UCSD-AML1 (cell line): ENCODE results near the gene DMTF1.
A peak's percentile ranks its signal among the peaks of the same experiment; 100 is the strongest.
"Not testable (repeated sequence)": the region's sequence is repeated elsewhere in the genome, so short reads cannot be mapped to it uniquely, and the experiment has no call there.

Experiments
- DNase-seq: peaks from one replicate; lab custom pipeline; 2025; ENCODE audit not compliant: unreplicated experiment; lab: John Stamatoyannopoulos, UW

Gene DMTF1

GRCh38 chr7:87152112-87152896, at the start of gene DMTF1:
Gene DMTF1, plus strand, starts transcription at chr7:87152453. Its CDS starts 12,489 bp downstream, at chr7:87164942.
- DNase-seq = peak; percentile 88

DNA sequence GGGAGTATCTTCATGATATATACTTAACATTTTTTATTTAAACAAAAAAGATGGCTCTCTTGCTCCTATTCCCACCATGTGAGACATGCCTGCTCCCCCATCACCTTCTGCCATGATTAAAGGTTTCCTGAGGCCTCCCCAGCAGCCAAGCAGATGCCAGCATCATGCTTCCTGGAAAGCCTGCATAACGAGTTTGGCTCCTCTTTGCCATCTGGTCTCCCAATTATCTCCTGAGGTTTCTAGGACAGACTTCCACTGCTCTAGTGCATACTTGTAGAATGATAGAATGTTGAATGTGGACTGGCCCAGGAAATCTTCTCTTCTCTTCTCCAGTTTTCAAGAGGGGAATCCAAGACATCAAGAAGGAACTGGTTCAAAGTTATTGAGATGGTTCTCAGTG, 46.9 kb upstream of the DMTF1 start:
- DNase-seq = no peak

- DNase-seq = no peak
Observed at GRCh38 chr7:87106974-87107612, 45.2 kb upstream of the DMTF1 start.

DNA sequence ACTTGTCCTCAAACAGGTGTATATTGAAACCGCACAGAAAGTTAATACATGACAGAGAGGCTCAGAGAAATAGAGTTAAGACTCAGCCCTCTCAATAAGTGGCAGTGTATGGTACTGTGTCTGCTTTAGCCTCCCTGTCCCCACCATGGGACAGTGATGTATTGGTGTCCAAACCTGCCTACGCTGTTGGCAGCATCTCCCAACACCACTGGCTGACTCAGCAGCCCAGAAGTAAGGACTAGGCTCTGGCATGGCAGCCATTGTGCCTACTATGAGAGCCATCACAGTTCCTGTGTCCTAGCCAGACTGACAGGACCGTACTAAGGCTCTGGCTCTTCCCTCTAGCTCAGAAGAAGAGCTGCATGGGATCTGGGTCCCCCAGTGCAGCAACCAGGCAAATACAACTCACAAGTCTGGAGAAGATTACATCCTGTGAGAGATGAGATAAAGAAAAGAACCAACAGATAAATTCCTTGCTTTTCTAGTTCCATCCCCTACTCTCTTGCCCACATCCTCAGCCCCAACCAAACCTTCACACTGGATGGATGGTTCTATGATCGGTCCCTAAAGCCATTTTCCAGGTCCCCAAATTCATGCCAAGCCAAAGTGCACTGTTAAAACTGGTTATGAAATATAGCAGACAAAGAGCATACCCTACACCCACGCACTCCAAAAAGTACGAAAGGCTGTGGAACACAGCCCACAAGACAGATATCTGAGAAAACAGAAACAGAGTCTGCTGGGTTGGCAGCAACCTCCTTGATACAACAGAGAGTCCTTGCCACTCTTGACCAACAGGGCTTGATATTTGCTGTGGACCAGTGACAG, 44.1 kb upstream of the DMTF1 start:
- no peak for DNase-seq

- no peak for DNase-seq
Observed at GRCh38 chr7:87110778-87111177, 41.5 kb upstream of the DMTF1 start.

- DNase-seq = no peak
Observed at GRCh38 chr7:87111877-87112276, 40.4 kb upstream of the DMTF1 start.

DNA sequence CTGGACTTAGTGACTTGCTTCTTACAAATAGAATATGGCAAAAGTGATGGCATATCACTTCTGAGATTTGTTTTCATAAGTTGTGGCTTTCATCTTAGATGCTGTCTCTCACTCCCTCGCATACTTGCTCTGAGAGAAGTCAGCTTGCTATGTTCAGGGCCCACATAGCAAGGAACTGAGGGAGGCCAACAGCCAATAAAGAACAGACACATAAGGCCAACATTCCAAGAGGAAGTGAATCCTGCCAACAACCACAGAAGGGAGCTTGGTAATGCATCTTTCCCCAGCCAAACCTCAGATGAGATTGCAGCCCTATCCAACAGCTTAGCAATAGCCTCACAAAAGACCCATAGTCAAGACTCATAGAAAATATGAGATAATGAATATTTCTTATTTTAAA, 39.2 kb upstream of the DMTF1 start:
- no peak for DNase-seq

- not testable (repeated sequence) for DNase-seq
Observed at GRCh38 chr7:87113904-87114303, 38.3 kb upstream of the DMTF1 start.

DNA sequence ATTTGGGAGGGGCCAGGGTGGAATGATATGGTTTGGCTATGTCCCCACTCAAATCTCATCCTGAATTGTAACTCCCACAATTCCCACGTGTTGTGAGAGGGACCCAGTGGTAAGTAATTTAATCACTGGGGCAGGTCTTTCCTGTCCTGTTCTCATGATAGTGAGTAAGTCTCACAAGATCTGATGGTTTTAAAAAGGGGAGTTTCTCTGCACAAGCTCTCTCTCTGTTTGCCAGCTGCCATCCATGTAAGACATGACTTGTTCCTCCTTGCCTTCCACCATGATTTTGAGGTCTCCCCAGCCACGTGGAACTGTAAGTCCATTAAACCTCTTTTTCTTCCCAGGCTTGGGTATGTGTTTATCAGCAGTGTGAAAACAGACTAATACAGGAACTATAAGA, 36.5 kb upstream of the DMTF1 start:
- not testable (repeated sequence) for DNase-seq

DNA sequence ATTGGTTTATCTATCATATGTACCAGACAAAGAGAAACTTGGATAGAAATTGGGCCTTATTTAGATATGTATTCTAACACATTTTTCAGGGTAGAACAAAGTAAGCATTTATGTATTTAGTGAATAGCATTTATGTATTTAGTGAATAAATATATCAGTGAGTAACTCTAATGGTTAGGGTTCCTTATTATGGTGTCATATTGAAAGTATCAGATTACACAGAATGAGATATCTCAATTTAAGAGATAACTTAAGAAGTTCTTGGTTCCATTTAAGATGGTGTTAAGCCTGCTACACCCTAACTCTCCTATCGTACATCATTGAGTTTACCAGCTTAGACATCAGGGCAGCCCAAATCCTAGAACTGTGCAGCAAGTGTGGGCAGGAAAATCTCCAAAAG, 35.9 kb upstream of the DMTF1 start:
- DNase-seq = no peak

- DNase-seq = no peak
Observed at GRCh38 chr7:87119581-87119980, 32.7 kb upstream of the DMTF1 start.

DNA sequence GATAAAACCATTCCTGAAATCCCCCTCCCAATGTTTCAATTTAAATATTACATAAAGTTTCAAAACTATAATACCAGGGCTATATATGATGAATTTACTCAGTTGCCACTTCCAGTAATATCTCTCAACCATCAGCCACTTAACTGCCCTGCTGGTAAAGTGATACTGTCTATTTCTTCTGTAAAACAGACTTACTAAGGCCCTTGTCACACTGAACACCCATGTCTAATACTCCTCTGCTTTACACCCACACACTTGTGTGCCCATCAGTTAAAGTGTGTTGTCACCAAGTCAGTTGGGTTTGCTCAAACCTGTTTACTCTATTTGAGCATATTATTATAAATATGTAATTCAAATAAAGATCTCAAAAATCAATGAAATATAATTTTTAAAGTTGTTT, 29.1 kb upstream of the DMTF1 start:
- no peak for DNase-seq

- DNase-seq = no peak
Observed at GRCh38 chr7:87127019-87127418, 25.2 kb upstream of the DMTF1 start.

- no peak for DNase-seq
Observed at GRCh38 chr7:87128861-87129267, 23.4 kb upstream of the DMTF1 start.

DNA sequence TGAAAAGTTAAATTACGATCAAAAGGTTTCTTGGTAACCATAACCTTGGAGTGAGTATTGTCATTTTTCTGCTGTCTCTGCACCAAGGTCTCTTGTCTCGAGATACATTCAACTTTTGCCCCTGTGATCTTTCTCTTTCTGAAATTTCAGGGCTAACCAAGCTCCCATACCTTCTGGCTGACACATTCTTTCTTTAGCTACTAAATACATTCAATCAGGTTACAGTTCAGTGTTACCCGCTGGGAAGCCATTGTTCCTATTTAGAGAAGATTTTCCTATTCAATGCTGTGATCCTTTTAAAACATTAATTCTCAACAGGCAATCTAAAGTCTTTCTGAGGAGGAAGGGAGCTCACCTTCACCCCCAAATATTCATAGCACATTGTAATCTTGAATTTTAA, 22.9 kb upstream of the DMTF1 start:
- no peak for DNase-seq

DNA sequence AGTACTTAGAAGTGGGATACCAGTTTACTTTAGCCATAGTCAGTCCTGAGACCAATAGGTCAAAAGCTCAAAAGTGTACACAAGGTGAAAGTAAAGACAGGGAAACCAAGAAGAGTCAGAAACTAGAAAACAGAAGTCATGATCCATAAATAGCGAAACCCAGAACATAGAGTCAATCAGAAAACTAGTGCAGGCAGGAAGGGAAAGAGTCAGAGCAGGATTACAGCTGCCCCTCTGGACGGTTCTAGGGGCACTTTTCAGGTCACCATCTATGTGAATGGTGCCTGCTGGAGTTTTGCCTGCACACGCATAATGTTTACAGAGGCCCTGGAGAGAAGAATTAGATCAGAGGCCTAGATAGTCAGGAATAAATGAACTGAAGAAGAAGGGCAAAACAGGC, 22.4 kb upstream of the DMTF1 start:
- DNase-seq = no peak

DNA sequence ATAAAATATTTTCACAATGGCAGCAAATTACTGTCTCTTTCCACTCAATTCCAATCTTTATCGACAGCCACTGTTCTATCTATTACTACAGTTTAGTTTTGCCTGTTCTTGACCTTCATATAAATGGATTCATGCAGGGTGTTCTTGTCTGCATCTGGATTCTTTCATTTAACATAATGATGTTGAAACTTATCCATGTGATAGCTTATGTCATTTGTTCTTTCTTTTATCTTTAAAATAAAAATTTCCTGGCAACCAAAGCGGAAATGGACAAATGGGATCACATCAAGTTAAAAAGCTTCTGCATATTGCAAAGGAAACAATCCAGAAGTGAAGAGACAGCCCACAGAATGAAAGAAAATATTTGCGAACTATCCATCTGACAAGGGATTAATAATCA, 20.5 kb upstream of the DMTF1 start:
- DNase-seq = no peak

DNA sequence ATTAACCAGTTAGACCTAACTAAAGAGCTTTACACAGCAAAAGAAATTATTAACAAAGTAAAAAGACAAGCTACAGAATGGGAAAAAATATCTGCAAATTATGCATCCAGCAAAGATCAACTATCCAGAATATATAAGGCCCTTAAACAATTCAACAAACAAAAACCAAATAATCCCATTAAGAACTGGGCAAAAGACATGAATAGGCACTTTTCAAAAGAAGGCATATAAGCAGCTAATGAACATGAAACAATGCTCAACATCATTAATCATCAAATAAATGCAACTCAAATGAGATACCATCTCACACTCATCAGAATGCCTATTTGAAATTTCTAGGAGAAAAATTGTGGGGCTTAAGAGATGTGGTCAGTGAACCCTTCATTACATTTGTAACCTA, 15.0 kb upstream of the DMTF1 start:
- DNase-seq = no peak

DNA sequence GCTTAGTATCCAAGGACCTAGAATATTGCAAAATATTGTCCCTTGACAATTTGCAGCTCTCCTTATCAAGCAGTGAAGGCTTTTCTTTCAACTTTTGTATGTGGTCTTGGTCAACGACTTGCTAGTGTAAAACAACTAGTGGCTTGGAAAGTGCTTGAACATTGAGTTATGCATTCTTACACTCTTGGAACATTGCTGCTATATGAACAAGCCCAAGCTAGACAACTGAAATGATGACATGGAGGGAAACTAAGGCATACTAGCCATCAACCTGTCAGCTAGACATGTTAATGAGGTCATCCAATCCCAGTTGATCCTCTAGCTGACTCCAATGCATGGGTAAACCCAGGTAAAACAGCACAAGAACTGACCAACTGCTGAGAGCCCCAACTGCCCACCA, 12.7 kb upstream of the DMTF1 start:
- no peak for DNase-seq

GRCh38 chr7:87140271-87140748, 11.9 kb upstream of the DMTF1 start:
- DNase-seq = peak; percentile 9

GRCh38 chr7:87144173-87144657, 8.0 kb upstream of the DMTF1 start:
- no peak for DNase-seq
